Measurements from ENCODE around the gene FAM3C. TPM values are rescaled to one million over a fixed set of nuclear protein-coding genes. Genes with fewer than 3 reads are reported as not detected.

FAM3C gene
- total and polyA plus RNA-seq, 2 of the 8 experiments (the other 6 are each of a cell fraction or from before 2014, with no cell fraction given), result 27.0 to 77.7 TPM

- Histone ChIP-seq H3K4me1 (replicated peaks in 1 of 4; ENCODE audit: control insufficient read depth in 3 of 4, insufficient read depth in 4 of 4, low read length in 3 of 4) (no peaks in the 10 kb centered on the region; a peak in 1 of 7 replicates), H3K27ac (ENCODE audit: low read depth, low read length) (no peak overlapping the region), H4K91ac (replicated peaks; ENCODE audit: insufficient read length, low read length) (no peak overlapping the region), H3K14ac (ENCODE audit: insufficient read length) (no peak overlapping the region), H4K8ac (ENCODE audit: extremely low read depth, insufficient read depth, low read length) (no peak overlapping the region), H3K4me3 (ENCODE audit: extremely low read depth in 1 of 4, insufficient read depth in 2 of 4, low read depth in 3 of 4, low read length in 4 of 4) (no peak overlapping the region), H3K23me2 (ENCODE audit: low read depth, low read length) (no peaks in the 10 kb centered on the region), H4K20me1 (replicated peaks in 1 of 2; ENCODE audit: control insufficient read depth in 1 of 2, insufficient read depth in 2 of 2, low read length in 2 of 2) (peaks cover 3 to 9% of the 10 kb centered on the region in 2 experiments), H2BK20ac (ENCODE audit: low read length) (no peak overlapping the region), H3K4ac (replicated peaks; ENCODE audit: insufficient read length, low read depth, low read length) (no peak overlapping the region), H2AFZ (ENCODE audit: low read length) (no peak overlapping the region), H3K79me2 (ENCODE audit: control insufficient read depth in 1 of 2, insufficient read depth in 2 of 2, low read length in 2 of 2) (peaks cover 13 to 99% of the 10 kb centered on the region in 2 experiments), H2BK15ac (ENCODE audit: low read length) (no peak overlapping the region), H3K9ac (replicated peaks in 1 of 4; ENCODE audit: extremely low read depth in 1 of 4, low read depth in 3 of 4, low read length in 3 of 4) (no peak overlapping the region), H4K5ac (ENCODE audit: insufficient read length, low read depth, low read length) (no peak overlapping the region), H3K36me3 (ENCODE audit: control insufficient read depth in 2 of 4, insufficient read depth in 4 of 4, low read length in 3 of 4) (peaks cover 0 to 6% (median 1%) of the 10 kb centered on the region in 4 experiments; a peak in 3 of 8 replicates), H3K18ac (ENCODE audit: extremely low read depth, low read length) (no peak overlapping the region), H2AK5ac (ENCODE audit: low read depth, low read length) (no peak overlapping the region), H2BK120ac (replicated peaks; ENCODE audit: low read depth, low read length) (no peak overlapping the region), H3K23ac (ENCODE audit: insufficient read length) (no peak overlapping the region), H3K4me2 (ENCODE audit: insufficient read depth in 1 of 2, low read depth in 2 of 2, low read length in 2 of 2) (no peak overlapping the region), H2BK12ac (ENCODE audit: low read depth, low read length) (no peak overlapping the region), H3K56ac (replicated peaks; ENCODE audit: insufficient read length, low read depth, low read length) (no peak overlapping the region), H2BK5ac (ENCODE audit: low read depth, low read length) (no peak overlapping the region), H3K27me3 (replicated peaks in 1 of 4; ENCODE audit: control insufficient read depth in 3 of 4, extremely low read depth in 1 of 4, insufficient read depth in 3 of 4, low read length in 3 of 4) (no peaks in the 10 kb centered on the region), H3K79me1 (ENCODE audit: low read depth, low read length) (0 out of 2 replicates have a peak, but pooled peaks cover 2% of the 10 kb centered on the region), H3K9me3 (ENCODE audit: insufficient read depth in 2 of 2, low read depth in 1 of 2, low read length in 1 of 2) (no peaks in the 10 kb centered on the region)
- TF ChIP-seq POLR2A (IDR thresholded peaks at IDR 0.05; ENCODE audit: control extremely low read depth in 1 of 2, low read depth in 2 of 2, low read length in 2 of 2), result 0 out of 3 replicates have a peak, but pooled peaks of 1 of the 2 experiments have one; percentile 10
- no peak for TF ChIP-seq RXRA (IDR thresholded peaks at IDR 0.05; ENCODE audit: insufficient read depth, low read depth, low read length)
- no peak for FAIRE-seq
- ChIA-PET CTCF (ENCODE audit: partially characterized antibody) (interaction anchor here (1.5 kb wide), 1 partner anchor 16 kb away, joined by 3 read pairs; no protein-coding TSS in a partner anchor), POLR2A (ENCODE audit: partially characterized antibody) (interaction anchor here (1.3 kb wide), 1 partner anchor 11 kb away, joined by 4 read pairs; no protein-coding TSS in a partner anchor)
- DNase-seq (ENCODE audit: low read depth in 1 of 2, low spot score in 2 of 2), result no peak
Measured at GRCh38 chr7:121390109-121390508, 6.0 kb downstream of the FAM3C start.
